ENCODE data around the gene CEP57L1. TPM values are rescaled to one million over a fixed set of nuclear protein-coding genes. Genes with fewer than 3 reads are reported as not detected.

The CEP57L1 gene
- total RNA-seq, 1 experiment from 2014 or later = 20.7 TPM

- Histone ChIP-seq H2AFZ (ENCODE audit: low read depth, low read length, poor library complexity, severe bottlenecking) (no peak overlapping the region), H3K4me3 (replicated peaks in 1 of 2; ENCODE audit: low read depth in 1 of 2, low read length in 2 of 2) (no peak overlapping the region), H3K27ac (ENCODE audit: low read depth, low read length) (no peak overlapping the region), H3K27me3 (ENCODE audit: insufficient read depth, low read length) (no peaks in the 10 kb centered on the region), H3K4me2 (ENCODE audit: low read length) (no peak overlapping the region), H3K9ac (ENCODE audit: low read length) (no peak overlapping the region), H4K20me1 (ENCODE audit: insufficient read depth) (no peaks in the 10 kb centered on the region), H3K36me3 (ENCODE audit: control insufficient read depth in 1 of 2, insufficient read depth in 2 of 2, low read length in 2 of 2) (peaks cover 4 to 8% of the 10 kb centered on the region in 2 experiments; a peak in 3 of 4 replicates), H3K9me2 (ENCODE audit: insufficient read depth) (no peaks in the 10 kb centered on the region), H3K79me2 (ENCODE audit: insufficient read depth, low read length) (no peaks in the 10 kb centered on the region), H3K9me3 (ENCODE audit: control insufficient read depth in 1 of 2, insufficient read depth in 1 of 2, low read depth in 1 of 2, low read length in 2 of 2) (no peaks in the 10 kb centered on the region), H3K4me1 (ENCODE audit: control insufficient read depth in 1 of 2, insufficient read depth in 2 of 2, low read length in 2 of 2) (no peaks in the 10 kb centered on the region)
- ChIA-PET CTCF (no interaction called here), RAD21 (ENCODE audit: low non-redundant PET in 1 of 2, low total read pairs in 2 of 2, uncharacterized antibody in 2 of 2, unreplicated experiment in 2 of 2) (no interaction called here), POLR2A (no interaction called here)
- intact Hi-C loops (cut with micrococcal nuclease) = no loop called here
- DNase-seq (ENCODE audit: low read depth, low spot score) (no peak), ATAC-seq (no peak)
- no TSS peak for BruUV-seq (replicated peaks)
- no peak for TF ChIP-seq REST (IDR thresholded peaks at IDR 0.05; ENCODE audit: low read depth)
- TF ChIP-seq CTCF (IDR thresholded peaks at IDR 0.05 in 2 of 3, conservative IDR thresholded peaks at IDR 0.05 in 1 of 3; ENCODE audit: borderline replicate concordance in 1 of 3, insufficient read depth in 1 of 3, low read depth in 2 of 3, low read length in 2 of 3) = no peak
- no peak for TF ChIP-seq MAX (IDR thresholded peaks at IDR 0.05)
- no peak for TF ChIP-seq EZH2 (IDR thresholded peaks at IDR 0.05)
These were observed 58.4 kb downstream of the CEP57L1 start for GRCh38 chr6:109153752-109154151.

Data from HCT116 (cell line).